A549 (cell line): ENCODE data around the gene TMEM132D.

ENCODE experiments used
- BHLHE40 ChIP-seq: IDR thresholded peaks from 2 replicates; pipeline ENCODE4 v1.6.1; 2012; ENCODE audit warnings: low read depth, low read length, inconsistent platforms
- CBX2 ChIP-seq: fragments of 200-600 bp; sonication (generic); IDR thresholded peaks from 2 replicates; pipeline ENCODE4 v1.6.1; 2016; ENCODE audit warnings: low read depth, mild to moderate bottlenecking, borderline replicate concordance
- CTCF ChIP-seq: fragments of >200 bp; sonication (Bioruptor Twin); formaldehyde crosslinking; IDR thresholded peaks from 3 replicates; pipeline ENCODE4 v1.5.1; 2016
- HOXA7 ChIP-seq: fragments of 250-450 bp; sonication (Bioruptor Pico); IDR thresholded peaks from 2 replicates; pipeline ENCODE4 v1.5.0; 2020; ENCODE audit warnings: mild to moderate bottlenecking, moderate library complexity
- JUN ChIP-seq, 2 experiments: fragments of >200 bp; sonication (Bioruptor Twin); formaldehyde crosslinking; IDR thresholded peaks; 2 replicates in 1 of 2; 3 replicates in 1 of 2; pipeline ENCODE4 v1.6.1; 2016 to 2017
- JUNB ChIP-seq: fragments of >200 bp; sonication (Bioruptor Twin); formaldehyde crosslinking; IDR thresholded peaks from 2 replicates; pipeline ENCODE4 v1.6.1; 2016
- KDM5A ChIP-seq: fragments of 200-600 bp; sonication (generic); IDR thresholded peaks from 2 replicates; pipeline ENCODE4 v1.6.1; 2016; ENCODE audit warnings: antibody characterized with exemption, mild to moderate bottlenecking
- NR3C1 ChIP-seq: fragments of >200 bp; sonication (Bioruptor Twin); formaldehyde crosslinking; IDR thresholded peaks from 3 replicates; pipeline ENCODE4 v1.6.1; 2017
- POLR2A ChIP-seq: IDR thresholded peaks from 2 replicates; pipeline ENCODE4 v1.6.1; 2012; ENCODE audit warnings: mild to moderate bottlenecking, low read length
- RCOR1 ChIP-seq: fragments of 150-350 bp; IDR thresholded peaks from 2 replicates; pipeline ENCODE4 v1.6.1; 2014; ENCODE audit warnings: antibody characterized with exemption, low read length, low read depth
- REST ChIP-seq: fragments of 200-600 bp; sonication (generic); IDR thresholded peaks from 2 replicates; pipeline ENCODE4 v1.6.1; 2016; ENCODE audit warnings: antibody characterized with exemption, mild to moderate bottlenecking, moderate library complexity
- RNF2 ChIP-seq: fragments of 200-600 bp; sonication (generic); IDR thresholded peaks from 2 replicates; pipeline ENCODE4 v1.6.1; 2016; ENCODE audit warnings: low read depth, mild to moderate bottlenecking, antibody characterized with exemption, moderate library complexity, borderline replicate concordance
- ZFP36 ChIP-seq: fragments of 450-650 bp; IDR thresholded peaks from 2 replicates; pipeline ENCODE4 v1.6.1; 2014; ENCODE audit warnings: borderline replicate concordance; ENCODE audit not compliant: partially characterized antibody

- TF ChIP-seq JUNB, result no peak
- no peak for TF ChIP-seq RCOR1
- no peak for TF ChIP-seq ZFP36
- no peak for TF ChIP-seq NR3C1
- no peak for TF ChIP-seq REST
- TF ChIP-seq CTCF, result no peak
- TF ChIP-seq CBX2, result no peak
- no peak for TF ChIP-seq JUN (IDR thresholded peaks at IDR 0.05)
- no peak for TF ChIP-seq RNF2
- no peak for TF ChIP-seq HOXA7
- TF ChIP-seq KDM5A, result no peak
- no peak for TF ChIP-seq POLR2A
- TF ChIP-seq BHLHE40, result no peak
Measured at GRCh38 chr12:129753586-129753985, 150.2 kb downstream of the TMEM132D start.
